DMS79 (cell line): Measurements from ENCODE around the gene DENND4C.
"Not testable (repeated sequence)": the region's sequence is repeated elsewhere in the genome, so short reads cannot be mapped to it uniquely, and the experiment has no call there.

Experiments used
- DNase-seq: peaks from one replicate; lab custom pipeline; 2025; lab: John Stamatoyannopoulos, UW

DENND4C gene

DNA sequence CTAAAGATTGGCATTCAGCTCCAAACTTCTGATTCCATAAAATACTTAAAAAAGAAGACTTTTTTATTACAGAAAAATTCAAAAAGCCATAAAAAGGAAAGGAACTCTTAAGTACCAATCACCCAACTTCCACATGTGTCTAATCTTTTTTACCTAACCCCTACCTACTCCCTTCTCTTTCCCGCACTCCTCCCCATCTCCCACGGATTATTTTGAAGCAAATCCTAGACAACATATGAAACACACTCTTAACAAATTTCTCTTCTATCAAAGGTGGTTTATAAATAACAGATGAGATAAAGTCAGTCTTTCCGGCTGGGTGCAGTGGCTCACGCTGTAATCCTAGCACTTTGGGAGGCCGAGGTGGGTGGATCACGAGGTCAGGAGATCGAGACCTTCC lies 5.9 kb upstream of the DENND4C start:
- DNase-seq: no peak

DNA sequence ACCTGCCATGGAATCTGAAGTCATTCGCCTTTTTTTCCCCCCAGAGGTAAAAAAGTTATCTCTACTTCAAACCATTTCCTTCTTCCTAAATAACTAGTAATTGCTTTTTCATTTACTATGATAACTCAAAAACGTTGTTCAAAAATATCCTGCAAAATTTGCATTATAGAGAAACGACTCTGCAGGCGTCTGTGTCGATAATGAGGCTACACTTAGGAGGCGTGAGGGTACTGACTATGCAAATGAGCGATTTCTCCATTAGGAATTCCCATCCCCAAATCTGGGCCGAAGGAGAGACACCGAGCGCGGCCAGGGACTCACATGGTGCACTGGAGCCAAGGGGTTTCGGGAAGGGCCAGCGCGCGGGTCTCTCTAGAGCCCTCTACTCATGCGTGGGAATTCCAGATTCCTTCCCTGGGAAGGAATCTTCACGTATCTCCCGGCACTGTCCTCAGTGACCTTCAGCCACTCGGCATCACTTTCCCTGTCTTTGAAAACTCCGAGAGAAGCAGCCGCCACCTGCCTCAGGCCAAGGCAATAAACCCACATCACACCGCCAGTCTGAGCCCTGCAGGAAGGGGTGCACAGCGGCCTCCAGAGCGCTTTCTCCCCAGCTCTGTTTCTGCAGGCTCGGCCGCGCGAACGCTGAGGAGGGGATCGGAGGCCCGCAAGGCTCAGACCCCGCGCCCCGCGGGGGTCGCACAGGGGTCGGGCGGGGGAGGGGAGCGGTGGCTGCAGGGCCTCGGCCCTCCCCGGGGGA lies 718 bp upstream of the DENND4C start:
- DNase-seq: peak; percentile 64

- peak; percentile 26 for DNase-seq
Observed at GRCh38 chr9:19231126-19231903, 822 bp downstream of the DENND4C start.

DNA sequence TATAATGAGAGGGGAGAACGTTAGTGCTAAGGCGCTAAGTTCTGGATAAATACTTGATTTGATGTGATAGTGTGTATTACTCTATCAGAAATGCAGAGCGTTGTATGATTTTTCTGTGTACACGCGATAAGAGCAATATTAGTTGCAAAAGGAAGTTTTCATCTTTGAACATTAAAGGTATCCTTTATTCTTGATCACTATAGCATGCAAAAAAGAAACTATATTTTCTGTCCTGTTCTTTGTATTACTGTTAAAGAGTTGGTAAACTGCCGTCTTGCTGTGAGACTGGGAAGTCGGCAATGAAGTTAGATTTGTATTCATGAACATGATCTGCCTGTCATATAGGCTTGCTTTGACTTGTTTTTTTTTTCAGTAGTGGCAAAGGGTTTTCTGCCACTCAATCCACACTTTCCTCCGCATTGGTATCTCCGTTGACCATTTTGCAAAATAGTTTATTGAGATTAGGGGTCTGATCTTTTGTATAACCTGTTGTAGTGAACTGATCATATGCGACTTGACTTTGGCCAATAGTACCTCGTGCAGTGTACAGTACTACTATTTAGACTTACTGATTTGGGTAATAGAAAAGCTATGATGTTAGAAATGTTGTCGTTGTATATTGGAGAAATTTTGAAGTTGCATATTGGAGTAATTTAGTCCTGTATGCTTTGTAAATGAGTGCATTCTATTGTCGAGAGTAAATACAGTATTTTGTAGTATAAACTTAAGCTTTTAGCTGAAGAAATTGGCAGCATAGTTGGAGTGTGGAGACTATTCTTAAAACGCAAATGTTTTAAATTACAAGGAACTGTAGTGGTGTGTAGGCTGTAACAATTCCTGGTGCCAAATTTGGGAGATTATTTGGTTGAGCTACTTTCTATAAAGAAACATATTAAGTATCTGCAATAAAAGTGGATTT lies 1.7 kb downstream of the DENND4C start:
- DNase-seq: peak; percentile 19

DNA sequence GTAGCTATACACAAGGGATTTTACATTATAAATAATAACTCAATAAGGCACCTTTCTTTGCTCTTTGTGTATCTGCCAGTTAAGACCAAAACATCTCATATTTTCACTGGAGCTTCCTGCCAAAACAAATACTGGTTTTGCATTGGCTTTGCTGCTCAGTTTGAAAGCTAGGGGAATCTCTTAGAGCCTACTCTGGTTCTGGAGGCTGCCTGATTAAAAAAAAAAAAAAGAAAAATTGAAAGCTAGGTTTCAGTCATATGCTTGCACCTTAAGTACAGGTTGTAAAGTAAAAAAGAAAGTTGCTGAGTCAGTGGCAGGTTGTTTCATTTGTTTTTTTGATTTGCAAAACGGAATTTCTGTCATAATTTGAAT lies 2.3 kb downstream of the DENND4C start:
- peak; percentile 80 for DNase-seq

- no peak for DNase-seq
Observed at GRCh38 chr9:19233344-19233743, 2.9 kb downstream of the DENND4C start.

DNA sequence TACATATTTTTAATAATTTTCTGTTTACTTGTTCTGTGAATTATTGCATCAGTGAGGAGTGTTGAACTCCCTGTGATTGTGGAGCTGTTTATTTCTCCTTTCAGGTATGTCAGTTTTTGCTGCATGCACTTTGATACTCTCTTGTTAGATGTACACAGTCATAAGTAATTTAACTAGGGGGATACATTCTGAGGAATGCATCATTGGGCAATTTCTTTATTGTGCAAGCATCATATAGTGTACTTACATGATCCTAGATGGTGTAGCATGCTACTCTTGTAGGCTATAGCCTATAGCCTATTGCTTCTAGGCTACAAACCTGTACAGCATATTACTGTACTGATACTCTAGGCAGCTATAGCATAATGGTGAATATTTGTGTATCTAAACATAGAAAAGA lies 9.5 kb downstream of the DENND4C start:
- no peak for DNase-seq

DNA sequence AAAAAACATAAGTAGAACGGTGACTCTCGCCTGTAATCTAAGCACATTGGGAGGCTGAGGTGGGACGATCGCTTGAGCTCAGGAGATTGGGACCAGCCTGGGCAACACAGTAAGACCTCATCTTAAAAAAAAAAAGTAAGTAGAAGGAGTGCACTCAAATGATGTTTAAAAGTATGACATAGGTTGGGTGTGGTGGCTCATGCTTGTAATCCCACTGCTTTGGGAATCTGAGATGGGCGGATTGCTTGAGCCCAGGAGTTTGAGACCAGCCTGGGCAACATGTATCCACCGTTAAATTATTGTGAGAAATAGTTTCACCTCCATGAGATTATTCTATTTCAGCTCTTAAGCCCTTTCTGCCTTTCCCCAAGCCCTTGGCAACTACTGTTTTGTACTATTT lies 11.2 kb downstream of the DENND4C start:
- no peak for DNase-seq

DNA sequence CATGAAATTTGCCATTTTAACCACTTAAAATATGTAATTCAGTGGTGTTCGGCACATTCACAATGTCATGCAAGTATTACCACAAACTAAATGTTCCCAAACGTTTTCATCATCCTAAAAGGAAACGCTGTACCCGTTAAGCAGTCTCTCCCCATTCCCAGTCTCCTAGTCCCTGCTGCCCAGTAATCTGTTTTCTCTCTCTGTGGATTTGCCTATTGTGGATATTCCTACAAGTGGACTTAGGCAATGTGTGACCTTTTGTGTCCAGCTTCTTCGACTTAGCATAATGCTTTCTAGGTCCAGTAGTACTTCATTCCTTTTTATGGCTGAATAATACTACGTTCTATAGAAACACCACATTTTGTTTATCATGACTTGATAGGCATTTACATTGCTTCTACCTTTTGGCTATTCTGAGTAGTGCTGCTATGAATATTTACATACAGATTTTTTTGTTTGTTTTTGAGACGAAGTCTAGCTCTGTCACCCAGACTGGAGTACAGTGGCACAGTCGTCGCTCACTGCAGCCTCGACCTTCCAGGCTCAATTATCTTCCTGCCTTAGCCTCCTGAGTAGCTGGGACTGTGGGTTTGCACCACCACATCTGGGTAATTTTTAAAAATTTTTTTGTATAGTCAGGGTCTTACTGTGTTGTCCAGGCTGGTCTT lies 13.0 kb downstream of the DENND4C start:
- DNase-seq: no peak

DNA sequence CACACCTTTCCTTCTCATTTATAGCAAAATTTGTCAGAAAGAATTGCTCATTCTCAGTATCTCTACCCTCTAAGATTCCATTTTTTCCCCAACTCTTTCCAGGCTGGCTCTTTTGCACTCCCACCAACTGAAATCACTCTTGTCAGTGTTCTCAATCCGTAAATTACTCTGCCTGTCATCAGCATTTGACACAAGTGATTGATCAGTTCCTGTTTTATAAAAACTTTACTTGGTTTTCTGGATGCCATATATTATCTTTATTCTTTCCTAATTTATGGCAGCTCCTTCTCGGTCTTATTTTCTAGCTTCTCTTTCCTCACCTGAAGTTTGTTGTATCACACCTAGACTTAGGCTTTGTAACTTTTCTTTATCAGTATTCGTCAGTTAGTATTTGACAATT lies 16.4 kb downstream of the DENND4C start:
- no peak for DNase-seq

DNA sequence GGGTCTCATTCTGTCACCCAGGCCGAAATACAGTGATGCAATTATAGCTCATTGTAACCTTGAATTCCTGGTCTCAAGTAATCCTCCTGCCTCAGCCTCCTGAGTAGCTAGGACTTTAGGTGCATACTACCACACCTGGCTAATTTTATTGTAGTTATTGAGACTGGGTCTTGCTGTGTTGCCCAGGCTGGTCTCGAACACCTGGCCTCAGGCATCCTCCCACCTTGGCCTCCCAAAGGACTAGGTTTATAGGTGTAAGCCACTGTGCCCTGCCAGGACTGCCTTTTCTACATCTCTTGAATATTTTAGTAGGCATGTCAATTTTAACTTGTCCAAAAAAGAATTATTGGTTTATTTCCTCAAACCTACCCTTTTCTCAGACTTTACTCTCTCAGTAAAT lies 16.9 kb downstream of the DENND4C start:
- no peak for DNase-seq

DNA sequence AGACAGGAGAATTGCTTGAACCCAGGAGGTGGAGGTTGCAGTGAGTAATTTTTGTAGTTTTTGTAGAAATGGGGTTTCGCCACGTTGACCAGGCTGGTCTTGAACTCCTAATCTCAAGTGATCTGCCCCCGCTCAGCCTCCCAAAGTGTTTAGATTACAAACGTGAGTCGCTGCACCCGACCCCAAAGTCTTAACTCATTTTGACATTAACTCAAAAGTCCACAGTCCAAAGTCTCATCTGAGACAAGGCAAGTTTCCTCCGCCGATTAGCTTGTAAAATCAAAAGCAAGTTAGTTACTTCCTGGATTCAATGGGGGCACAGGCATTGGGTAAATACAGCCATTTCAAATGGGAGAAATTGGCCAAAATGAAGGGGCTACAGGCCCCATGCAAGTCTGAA lies 19.9 kb downstream of the DENND4C start:
- not testable (repeated sequence) for DNase-seq

- not testable (repeated sequence) for DNase-seq
Observed at GRCh38 chr9:19251203-19251602, 20.7 kb downstream of the DENND4C start.

- DNase-seq: not testable (repeated sequence)
Observed at GRCh38 chr9:19251622-19252021, 21.1 kb downstream of the DENND4C start.

DNA sequence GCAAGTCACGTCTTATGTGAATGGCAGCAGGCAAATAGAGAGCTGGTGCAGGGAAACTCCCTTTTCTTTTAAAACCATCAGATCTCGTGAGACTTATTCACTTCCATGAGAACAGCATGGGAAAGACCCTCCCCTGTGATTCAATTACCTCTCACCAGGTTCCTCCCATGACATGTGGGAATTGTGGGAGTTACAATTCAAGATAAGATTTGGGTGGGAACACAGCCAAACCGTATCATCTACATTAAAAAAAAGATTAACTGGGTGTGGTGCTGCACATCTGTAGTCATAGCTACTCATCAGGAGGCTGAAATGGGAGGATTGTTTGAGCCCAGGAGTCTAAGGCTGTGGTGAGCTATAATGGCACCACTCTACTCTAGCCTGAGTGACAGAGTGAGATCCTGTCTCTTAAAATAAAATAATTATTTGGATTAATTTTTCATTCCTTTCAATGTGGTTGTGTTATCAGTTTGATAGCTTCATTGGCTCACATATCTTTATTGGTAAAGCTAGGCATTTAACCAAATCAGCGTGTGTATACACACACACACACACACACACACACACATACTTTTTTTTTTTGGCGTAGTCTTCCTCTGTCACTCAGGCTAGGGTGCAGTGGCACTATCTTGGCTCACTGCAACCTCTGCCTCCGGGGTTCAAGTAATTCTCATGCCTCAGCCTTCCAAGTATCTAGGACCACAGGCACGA lies 21.8 kb downstream of the DENND4C start:
- DNase-seq: no peak

DNA sequence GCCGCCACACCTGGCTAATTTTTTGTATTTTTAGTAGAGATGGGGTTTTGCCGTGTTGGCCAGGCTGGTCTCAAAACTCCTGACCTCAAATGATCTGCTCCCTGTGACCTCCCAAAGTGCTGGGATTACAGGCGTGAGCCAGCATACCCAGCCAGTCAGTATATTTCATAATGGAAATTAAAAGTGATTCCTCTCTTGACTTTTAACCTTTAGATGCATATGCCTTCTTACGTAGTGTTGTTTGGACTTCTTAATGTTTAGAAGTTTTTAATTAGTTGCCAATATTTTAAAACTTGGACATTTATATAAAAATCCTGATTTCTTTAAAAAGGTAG lies 22.4 kb downstream of the DENND4C start:
- no peak for DNase-seq

- DNase-seq: no peak
Observed at GRCh38 chr9:19255112-19255511, 24.6 kb downstream of the DENND4C start.

GRCh38 chr9:19255821-19256220 lies 25.3 kb downstream of the DENND4C start:
- DNase-seq: no peak

GRCh38 chr9:19259665-19260255 lies 29.3 kb downstream of the DENND4C start:
- DNase-seq: not testable (repeated sequence)

DNA sequence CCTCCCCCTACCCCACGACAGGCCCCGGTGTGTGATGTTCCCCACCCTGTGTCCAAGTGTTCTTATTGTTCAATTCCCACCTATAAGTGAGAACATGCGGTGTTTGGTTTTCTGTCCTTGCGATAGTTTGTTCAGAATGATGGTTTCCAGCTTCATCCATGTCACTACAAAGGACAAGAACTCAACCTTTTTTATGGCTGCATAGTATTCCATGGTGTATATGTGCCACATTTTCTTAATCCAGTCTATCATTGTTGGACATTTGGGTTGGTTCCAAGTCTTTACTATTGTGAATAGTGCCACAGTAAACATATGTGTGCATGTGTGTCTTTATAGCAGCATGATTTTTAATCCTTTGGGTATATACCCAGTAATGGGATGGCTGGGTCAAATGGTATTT lies 35.1 kb downstream of the DENND4C start:
- DNase-seq: not testable (repeated sequence)
